ENCODE data around the gene CREBZF.

Gene CREBZF

DNA sequence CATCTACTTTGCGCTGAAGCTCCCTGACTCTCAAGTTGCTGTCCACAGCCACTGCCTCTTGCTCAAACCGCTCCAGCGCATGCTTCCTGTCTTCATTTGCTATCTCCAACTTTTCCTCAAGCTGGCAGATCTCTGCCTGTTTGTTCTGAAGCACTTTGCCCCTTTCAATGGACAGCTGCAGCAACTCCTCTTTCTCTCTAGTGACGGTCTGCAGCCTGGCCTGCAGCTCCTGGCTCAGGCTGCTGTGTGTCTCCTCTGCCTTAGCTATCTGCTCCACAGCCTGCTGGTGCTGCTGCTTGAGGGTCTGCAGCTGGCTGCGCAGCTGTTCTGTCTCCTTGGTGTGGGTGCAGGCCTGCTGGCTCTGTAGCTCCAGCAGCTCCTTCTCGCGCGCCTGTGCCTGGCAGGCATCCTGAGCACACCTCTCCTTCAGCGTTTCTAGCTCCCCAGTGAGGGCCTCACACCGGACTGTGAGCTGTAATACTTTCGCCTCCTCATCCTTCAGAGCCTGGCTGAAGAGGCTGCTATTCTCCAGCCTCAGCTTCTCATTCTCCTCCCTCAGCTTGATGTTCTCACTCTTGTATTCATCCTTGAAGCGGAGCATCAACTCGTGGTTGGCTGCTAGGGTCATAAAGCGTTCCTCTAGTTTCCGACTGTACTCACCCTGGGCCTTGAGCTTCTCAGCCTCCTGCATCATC is 20.3 kb upstream of the CREBZF start:
- H3K27ac ChIP-seq (replicated peaks): no peak overlapping the region
- H3K4me3 ChIP-seq (replicated peaks; ENCODE audit: insufficient read depth, low read length): no peak overlapping the region
- no peak for TF ChIP-seq SPI1 (IDR thresholded peaks at IDR 0.05; ENCODE audit: borderline replicate concordance, low read depth)
- TF ChIP-seq, protein P1, sequence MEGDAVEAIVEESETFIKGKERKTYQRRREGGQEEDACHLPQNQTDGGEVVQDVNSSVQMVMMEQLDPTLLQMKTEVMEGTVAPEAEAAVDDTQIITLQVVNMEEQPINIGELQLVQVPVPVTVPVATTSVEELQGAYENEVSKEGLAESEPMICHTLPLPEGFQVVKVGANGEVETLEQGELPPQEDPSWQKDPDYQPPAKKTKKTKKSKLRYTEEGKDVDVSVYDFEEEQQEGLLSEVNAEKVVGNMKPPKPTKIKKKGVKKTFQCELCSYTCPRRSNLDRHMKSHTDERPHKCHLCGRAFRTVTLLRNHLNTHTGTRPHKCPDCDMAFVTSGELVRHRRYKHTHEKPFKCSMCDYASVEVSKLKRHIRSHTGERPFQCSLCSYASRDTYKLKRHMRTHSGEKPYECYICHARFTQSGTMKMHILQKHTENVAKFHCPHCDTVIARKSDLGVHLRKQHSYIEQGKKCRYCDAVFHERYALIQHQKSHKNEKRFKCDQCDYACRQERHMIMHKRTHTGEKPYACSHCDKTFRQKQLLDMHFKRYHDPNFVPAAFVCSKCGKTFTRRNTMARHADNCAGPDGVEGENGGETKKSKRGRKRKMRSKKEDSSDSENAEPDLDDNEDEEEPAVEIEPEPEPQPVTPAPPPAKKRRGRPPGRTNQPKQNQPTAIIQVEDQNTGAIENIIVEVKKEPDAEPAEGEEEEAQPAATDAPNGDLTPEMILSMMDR (IDR thresholded peaks at IDR 0.05; ENCODE audit: insufficient read depth, low read length): no peak
- TF ChIP-seq POLR2AphosphoS5 (IDR thresholded peaks at IDR 0.05; ENCODE audit: low read depth): no peak
- TF ChIP-seq REST (IDR thresholded peaks at IDR 0.05; ENCODE audit: insufficient replicate concordance, low read depth): no peak
- no peak for TF ChIP-seq GABPA (IDR thresholded peaks at IDR 0.05; ENCODE audit: low read depth)
- DNase-seq (ENCODE audit: low read depth in 1 of 2, low spot score in 1 of 2): no peak
- no peaks in the 10 kb centered on the region for H3K27me3 ChIP-seq (ENCODE audit: insufficient read depth, poor library complexity, severe bottlenecking)

- no peak overlapping the region for H3K4me3 ChIP-seq (replicated peaks; ENCODE audit: insufficient read depth, low read length)
- no peak overlapping the region for H3K27ac ChIP-seq (replicated peaks)
- no peak for DNase-seq (ENCODE audit: low read depth in 1 of 2, low spot score in 1 of 2)
- H3K27me3 ChIP-seq (ENCODE audit: insufficient read depth, poor library complexity, severe bottlenecking): no peaks in the 10 kb centered on the region
- TF ChIP-seq GABPA (IDR thresholded peaks at IDR 0.05; ENCODE audit: low read depth) (no peak), REST (IDR thresholded peaks at IDR 0.05; ENCODE audit: insufficient replicate concordance, low read depth) (no peak)
These were observed 17.7 kb upstream of the CREBZF start for GRCh38 chr11:85682330-85683305.

DNA sequence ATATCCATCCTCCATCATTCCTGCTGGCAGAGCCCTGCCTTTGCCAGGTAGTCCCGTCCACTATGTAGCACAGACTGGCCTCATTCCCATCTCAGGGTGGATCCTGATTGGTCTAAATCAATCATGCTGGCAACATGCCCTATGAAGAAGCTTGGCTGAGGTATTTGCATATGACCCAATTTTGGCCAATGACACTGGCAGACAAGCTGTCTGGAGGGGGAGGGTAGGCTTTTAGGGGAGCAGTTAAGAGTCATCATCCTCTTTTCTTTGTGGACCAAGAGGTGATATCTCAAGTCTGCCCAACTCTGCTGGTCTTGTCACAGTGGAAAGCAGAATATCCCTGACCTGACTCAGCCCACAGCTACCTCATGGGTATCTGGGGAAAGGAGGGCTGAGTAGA is 16.0 kb upstream of the CREBZF start:
- DNase-seq (ENCODE audit: low read depth in 1 of 2, low spot score in 1 of 2): no peak
- Histone ChIP-seq H3K27me3 (ENCODE audit: insufficient read depth, poor library complexity, severe bottlenecking) (no peaks in the 10 kb centered on the region), H3K4me3 (replicated peaks; ENCODE audit: insufficient read depth, low read length) (no peak overlapping the region), H3K27ac (replicated peaks) (no peak overlapping the region)
- no peak for TF ChIP-seq SPI1 (IDR thresholded peaks at IDR 0.05; ENCODE audit: borderline replicate concordance, low read depth)
- no peak for TF ChIP-seq REST (IDR thresholded peaks at IDR 0.05; ENCODE audit: insufficient replicate concordance, low read depth)
- TF ChIP-seq, protein P1 (IDR thresholded peaks at IDR 0.05; ENCODE audit: insufficient read depth, low read length): no peak
- TF ChIP-seq GABPA (IDR thresholded peaks at IDR 0.05; ENCODE audit: low read depth): no peak
- TF ChIP-seq POLR2AphosphoS5 (IDR thresholded peaks at IDR 0.05; ENCODE audit: low read depth): no peak
